GM12878 (cell line): Measurements from ENCODE around the gene IL18RAP.

Source experiments
- CTCF ChIP-seq, 3 experiments: IDR thresholded peaks in 2 of 3; conservative IDR thresholded peaks in 1 of 3; 2 replicates each; pipeline ENCODE4 v1.5.1; 2011; ENCODE audit warnings: low read depth in 3 of 3, low read length in 3 of 3, mild to moderate bottlenecking in 3 of 3, control low read depth in 2 of 3, moderate library complexity in 2 of 3, inconsistent platforms in 1 of 3, mixed read lengths in 1 of 3; ENCODE audit not compliant: control insufficient read depth in 2 of 3, insufficient read depth in 1 of 3; ENCODE audit errors: extremely low read depth in 1 of 3
- EGR1 ChIP-seq, 2 experiments: IDR thresholded peaks; 1 replicate in 1 of 2; 2 replicates in 1 of 2; pipeline ENCODE4 v1.6.1; 2011 to 2012; ENCODE audit warnings: low read depth in 2 of 2, low read length in 2 of 2, borderline replicate concordance in 1 of 2, mild to moderate bottlenecking in 1 of 2, moderate library complexity in 1 of 2
- EP300 ChIP-seq, 2 experiments: fragments of 150-350 bp in 1 of 2; IDR thresholded peaks; 2 replicates each; pipeline ENCODE4 v1.6.1; 2011 to 2012; ENCODE audit warnings: low read depth in 2 of 2, low read length in 2 of 2, borderline replicate concordance in 1 of 2, improper control_type of control experiment in 1 of 2, inconsistent platforms in 1 of 2; ENCODE audit not compliant: control insufficient read depth in 1 of 2
- EZH2 ChIP-seq: IDR thresholded peaks from 2 replicates; pipeline ENCODE4 v1.6.1; 2012; ENCODE audit warnings: low read depth, mild to moderate bottlenecking, control low read depth, inconsistent platforms, low read length, borderline replicate concordance; ENCODE audit not compliant: control insufficient read depth
- HSF1 ChIP-seq: fragments of 150-350 bp; IDR thresholded peaks from 2 replicates; pipeline ENCODE4 v1.6.1; 2014; ENCODE audit warnings: mild to moderate bottlenecking, low read depth, low read length
- MAX ChIP-seq: IDR thresholded peaks from 2 replicates; pipeline ENCODE4 v1.6.1; 2012; ENCODE audit warnings: low read depth, low read length, improper control_type of control experiment
- NFXL1 ChIP-seq: fragments of 450-650 bp; IDR thresholded peaks from 2 replicates; pipeline ENCODE4 v1.6.1; 2017; ENCODE audit warnings: antibody characterized with exemption, mild to moderate bottlenecking, borderline replicate concordance
- POLR2A ChIP-seq: IDR thresholded peaks from 2 replicates; pipeline ENCODE4 v1.6.1; 2011; ENCODE audit warnings: low read depth, mild to moderate bottlenecking, low read length
- RAD21 ChIP-seq: IDR thresholded peaks from 2 replicates; pipeline ENCODE4 v1.6.1; 2011; ENCODE audit warnings: mild to moderate bottlenecking, low read depth, low read length, moderate library complexity; ENCODE audit not compliant: insufficient read depth
- RBBP5 ChIP-seq: fragments of 200-600 bp; sonication (generic); conservative IDR thresholded peaks from 2 replicates; pipeline ENCODE4 v1.6.1; 2016
- SUZ12 ChIP-seq: fragments of 200-600 bp; sonication (generic); IDR thresholded peaks from one replicate; pipeline ENCODE4 v1.6.1; 2018; ENCODE audit warnings: antibody characterized with exemption, mild to moderate bottlenecking; ENCODE audit not compliant: unreplicated experiment
- TAF1 ChIP-seq: IDR thresholded peaks from 2 replicates; pipeline ENCODE4 v1.6.1; 2011; ENCODE audit warnings: mild to moderate bottlenecking, low read depth, low read length, borderline replicate concordance
- USF1 ChIP-seq: IDR thresholded peaks from 2 replicates; pipeline ENCODE4 v1.6.1; 2011; ENCODE audit warnings: borderline replicate concordance, low read depth, mild to moderate bottlenecking, moderate library complexity, mixed read lengths, low read length; ENCODE audit not compliant: insufficient read depth; ENCODE audit errors: extremely low read length

GRCh38 chr2:102385522-102385921 lies 37.4 kb upstream of the IL18RAP start:
- TF ChIP-seq HSF1 (no peak), USF1 (no peak), EP300 (IDR thresholded peaks at IDR 0.05; ENCODE audit: borderline replicate concordance in 1 of 2, control insufficient read depth in 1 of 2, low read depth in 2 of 2, low read length in 2 of 2) (no peak), RBBP5 (no peak), SUZ12 (no peak), CTCF (IDR thresholded peaks at IDR 0.05 in 2 of 3, conservative IDR thresholded peaks at IDR 0.05 in 1 of 3; ENCODE audit: control insufficient read depth in 2 of 3, extremely low read depth in 1 of 3, insufficient read depth in 1 of 3, low read depth in 3 of 3, low read length in 3 of 3) (no peak), MAX (no peak), POLR2A (no peak), RAD21 (no peak), NFXL1 (no peak), EGR1 (IDR thresholded peaks at IDR 0.05; ENCODE audit: borderline replicate concordance in 1 of 2, low read depth in 2 of 2, low read length in 2 of 2) (no peak), TAF1 (no peak), EZH2 (no peak)
